Measurements from ENCODE around the gene PASD1.

- TF ChIP-seq POLR2AphosphoS5 (IDR thresholded peaks at IDR 0.05; ENCODE audit: low read depth, low read length) (no peak), REST (IDR thresholded peaks at IDR 0.05; ENCODE audit: insufficient read depth in 1 of 2, low read depth in 2 of 2, low read length in 2 of 2) (no peak), SIN3A (IDR thresholded peaks at IDR 0.05; ENCODE audit: borderline replicate concordance, insufficient read depth, low read length) (no peak)
These were observed 26.9 kb upstream of the PASD1 start for GRCh38 chrX:151536571-151536970.
